Mucosa of rectum (tissue), 2 donors: ENCODE measurements around the gene XPR1.

Source experiments
- H3K27ac ChIP-seq, 2 donors: one replicate each; pipeline ENCODE4 v1.7.0; 2013; ENCODE audit warnings: inconsistent platforms in 2 of 2, low read depth in 2 of 2, low read length in 2 of 2
- H3K27me3 ChIP-seq, 2 donors: one replicate each; pipeline ENCODE4 v1.7.0; 2013; ENCODE audit warnings: low read length in 2 of 2; ENCODE audit not compliant: control insufficient read depth in 2 of 2, insufficient read depth in 2 of 2
- H3K36me3 ChIP-seq, 2 donors: one replicate each; pipeline ENCODE4 v1.7.0; 2013; ENCODE audit warnings: low read length in 2 of 2; ENCODE audit not compliant: control insufficient read depth in 2 of 2, insufficient read depth in 2 of 2
- H3K4me1 ChIP-seq, 2 donors: one replicate each; pipeline ENCODE4 v1.7.0; 2013; ENCODE audit warnings: low read length in 2 of 2, mild to moderate bottlenecking in 1 of 2; ENCODE audit not compliant: control insufficient read depth in 2 of 2, insufficient read depth in 2 of 2
- H3K4me3 ChIP-seq, 2 donors: one replicate each; pipeline ENCODE4 v1.7.0; 2013; ENCODE audit warnings: low read length in 2 of 2
- H3K9ac ChIP-seq, 2 donors: one replicate each; pipeline ENCODE4 v1.7.0; 2013; ENCODE audit warnings: low read length in 2 of 2, low read depth in 1 of 2, mild to moderate bottlenecking in 1 of 2
- H3K9me3 ChIP-seq, 2 donors: one replicate each; pipeline ENCODE4 v1.7.0; 2013; ENCODE audit warnings: low read length in 2 of 2; ENCODE audit not compliant: control insufficient read depth in 2 of 2
- donor health status: healthy.
- donor health status: Normal muscosa, but diverticular disease.

XPR1 gene

GRCh38 chr1:180631766-180632325 is at the start of gene XPR1:
Gene XPR1, plus strand, starts transcription at chr1:180632022. Its CDS starts 180 bp downstream, at chr1:180632202.
- H3K9ac ChIP-seq: peak within 1 kb of the TSS; percentile 81 to 89
- H3K9me3 ChIP-seq: no peaks in the 10 kb centered on the region
- H3K36me3 ChIP-seq: no peaks in the 10 kb centered on the region
- H3K4me1 ChIP-seq: peaks cover 0 to 18% of the 10 kb centered on the region in 2 donors
- H3K27ac ChIP-seq: peak within 1 kb of the TSS; percentile 95
- H3K27me3 ChIP-seq: no peaks in the 10 kb centered on the region
- H3K4me3 ChIP-seq: peak within 1 kb of the TSS; percentile 95 to 96

GRCh38 chr1:180584869-180585268 is 47.0 kb upstream of the XPR1 start:
- no peaks in the 10 kb centered on the region for H3K36me3 ChIP-seq
- no peak overlapping the region for H3K27ac ChIP-seq
- H3K4me1 ChIP-seq: no peaks in the 10 kb centered on the region
- H3K9me3 ChIP-seq: no peaks in the 10 kb centered on the region
- H3K9ac ChIP-seq: no peak overlapping the region
- H3K27me3 ChIP-seq: no peaks in the 10 kb centered on the region
- H3K4me3 ChIP-seq: no peak overlapping the region

DNA sequence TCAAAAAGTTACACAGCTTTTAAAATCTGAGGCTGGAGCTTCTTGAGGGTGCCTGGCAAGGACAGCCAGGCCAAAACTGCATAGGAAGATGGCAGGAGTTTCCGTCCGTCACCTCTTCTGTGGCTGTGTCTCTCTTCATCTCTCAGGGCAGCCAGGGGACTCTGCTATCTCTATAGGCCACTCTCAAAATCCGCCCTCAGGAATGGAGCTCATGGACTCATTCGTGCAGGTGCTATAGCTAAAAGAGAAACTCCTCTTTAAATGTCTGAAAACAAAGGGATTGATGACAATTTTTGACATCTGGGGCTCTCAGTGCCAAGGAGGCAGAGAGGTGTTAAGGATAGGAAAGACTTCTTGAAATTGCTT is 45.8 kb upstream of the XPR1 start:
- no peak overlapping the region for H3K4me3 ChIP-seq
- no peaks in the 10 kb centered on the region for H3K27me3 ChIP-seq
- H3K9ac ChIP-seq: no peak overlapping the region
- no peaks in the 10 kb centered on the region for H3K4me1 ChIP-seq
- H3K36me3 ChIP-seq: no peaks in the 10 kb centered on the region
- H3K9me3 ChIP-seq: no peaks in the 10 kb centered on the region
- H3K27ac ChIP-seq: no peak overlapping the region

DNA sequence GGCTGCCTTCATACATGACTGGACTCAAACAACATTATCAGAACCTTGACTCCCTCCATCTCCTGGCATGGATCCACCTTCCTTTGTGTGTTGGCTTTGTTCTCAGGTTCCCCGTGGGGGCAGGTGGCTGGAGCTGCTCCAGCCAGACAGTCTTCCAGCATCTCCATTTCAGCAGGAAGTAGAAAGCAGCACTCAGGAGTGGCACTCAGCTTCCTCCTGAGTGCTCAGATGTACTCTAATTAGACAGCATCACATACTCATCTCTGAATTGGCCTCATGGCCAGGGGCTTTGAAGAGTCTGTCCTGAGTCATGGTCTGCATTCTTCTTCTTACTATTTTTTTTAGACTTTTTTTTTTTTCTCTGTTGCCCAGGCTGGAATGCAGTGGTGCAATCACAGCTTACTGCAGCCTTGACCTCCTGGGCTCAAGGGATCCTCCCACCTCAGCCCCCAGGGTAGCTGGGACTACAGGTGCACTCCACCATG is 45.1 kb upstream of the XPR1 start:
- no peak overlapping the region for H3K9ac ChIP-seq
- H3K27ac ChIP-seq: no peak overlapping the region
- no peaks in the 10 kb centered on the region for H3K9me3 ChIP-seq
- H3K36me3 ChIP-seq: no peaks in the 10 kb centered on the region
- H3K4me1 ChIP-seq: no peaks in the 10 kb centered on the region
- H3K27me3 ChIP-seq: no peaks in the 10 kb centered on the region
- H3K4me3 ChIP-seq: no peak overlapping the region

- no peak overlapping the region for H3K9ac ChIP-seq
- no peaks in the 10 kb centered on the region for H3K36me3 ChIP-seq
- H3K27me3 ChIP-seq: no peaks in the 10 kb centered on the region
- no peaks in the 10 kb centered on the region for H3K4me1 ChIP-seq
- no peaks in the 10 kb centered on the region for H3K9me3 ChIP-seq
- no peak overlapping the region for H3K27ac ChIP-seq
- H3K4me3 ChIP-seq: no peak overlapping the region
These were observed 43.7 kb upstream of the XPR1 start for GRCh38 chr1:180588121-180588520.

- H3K9me3 ChIP-seq: no peaks in the 10 kb centered on the region
- no peaks in the 10 kb centered on the region for H3K4me1 ChIP-seq
- no peak overlapping the region for H3K4me3 ChIP-seq
- no peaks in the 10 kb centered on the region for H3K36me3 ChIP-seq
- no peak overlapping the region for H3K27ac ChIP-seq
- no peak overlapping the region for H3K9ac ChIP-seq
- no peaks in the 10 kb centered on the region for H3K27me3 ChIP-seq
These were observed 40.9 kb upstream of the XPR1 start for GRCh38 chr1:180590889-180591288.

- H3K9ac ChIP-seq: no peak overlapping the region
- no peaks in the 10 kb centered on the region for H3K27me3 ChIP-seq
- no peak overlapping the region for H3K27ac ChIP-seq
- H3K4me3 ChIP-seq: no peak overlapping the region
- H3K36me3 ChIP-seq: no peaks in the 10 kb centered on the region
- no peaks in the 10 kb centered on the region for H3K9me3 ChIP-seq
- no peaks in the 10 kb centered on the region for H3K4me1 ChIP-seq
These were observed 38.4 kb upstream of the XPR1 start for GRCh38 chr1:180593382-180593781.

- no peaks in the 10 kb centered on the region for H3K36me3 ChIP-seq
- H3K4me3 ChIP-seq: no peak overlapping the region
- no peaks in the 10 kb centered on the region for H3K9me3 ChIP-seq
- no peaks in the 10 kb centered on the region for H3K4me1 ChIP-seq
- H3K9ac ChIP-seq: no peak overlapping the region
- H3K27ac ChIP-seq: no peak overlapping the region
- H3K27me3 ChIP-seq: no peaks in the 10 kb centered on the region
These were observed 37.1 kb upstream of the XPR1 start for GRCh38 chr1:180594723-180595122.

- Histone ChIP-seq H3K9ac (no peak overlapping the region), H3K27me3 (no peaks in the 10 kb centered on the region), H3K4me3 (no peak overlapping the region), H3K36me3 (no peaks in the 10 kb centered on the region), H3K9me3 (no peaks in the 10 kb centered on the region), H3K4me1 (no peaks in the 10 kb centered on the region), H3K27ac (no peak overlapping the region)
These were observed 35.9 kb upstream of the XPR1 start for GRCh38 chr1:180595966-180596365.

DNA sequence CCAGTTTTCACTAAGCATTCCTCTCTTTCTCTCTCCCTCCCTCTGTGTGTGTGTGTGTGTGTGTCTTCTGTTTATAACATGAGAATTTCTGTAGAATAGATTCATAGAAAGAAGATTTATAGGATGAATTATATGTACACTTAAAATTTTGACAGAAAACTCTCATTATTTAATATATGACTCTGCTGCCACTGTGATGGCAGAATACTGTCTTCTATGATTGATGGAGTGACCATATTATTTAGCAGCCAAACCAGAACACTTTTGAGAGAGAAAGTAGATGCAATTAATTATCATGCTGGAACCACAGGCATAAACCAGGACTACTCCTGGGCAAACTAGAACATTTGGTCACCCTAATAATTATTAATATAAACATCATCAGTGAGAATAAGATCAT is 34.3 kb upstream of the XPR1 start:
- Histone ChIP-seq H3K4me1 (no peaks in the 10 kb centered on the region), H3K9me3 (no peaks in the 10 kb centered on the region), H3K36me3 (no peaks in the 10 kb centered on the region), H3K4me3 (no peak overlapping the region), H3K27me3 (no peaks in the 10 kb centered on the region), H3K27ac (no peak overlapping the region), H3K9ac (no peak overlapping the region)
